Stimulated activated CD4-positive, alpha-beta T cell treated with anti-CD3 and anti-CD28 coated beads, Interleukin-4, amount 100 ng/mL, for 1 hour (primary cell): ENCODE measurements around the gene FHIT.

Source experiments
- DNase-seq: peaks from one replicate; pipeline ENCODE4 v3.0.0-alpha.2; 2020

The FHIT gene

DNA sequence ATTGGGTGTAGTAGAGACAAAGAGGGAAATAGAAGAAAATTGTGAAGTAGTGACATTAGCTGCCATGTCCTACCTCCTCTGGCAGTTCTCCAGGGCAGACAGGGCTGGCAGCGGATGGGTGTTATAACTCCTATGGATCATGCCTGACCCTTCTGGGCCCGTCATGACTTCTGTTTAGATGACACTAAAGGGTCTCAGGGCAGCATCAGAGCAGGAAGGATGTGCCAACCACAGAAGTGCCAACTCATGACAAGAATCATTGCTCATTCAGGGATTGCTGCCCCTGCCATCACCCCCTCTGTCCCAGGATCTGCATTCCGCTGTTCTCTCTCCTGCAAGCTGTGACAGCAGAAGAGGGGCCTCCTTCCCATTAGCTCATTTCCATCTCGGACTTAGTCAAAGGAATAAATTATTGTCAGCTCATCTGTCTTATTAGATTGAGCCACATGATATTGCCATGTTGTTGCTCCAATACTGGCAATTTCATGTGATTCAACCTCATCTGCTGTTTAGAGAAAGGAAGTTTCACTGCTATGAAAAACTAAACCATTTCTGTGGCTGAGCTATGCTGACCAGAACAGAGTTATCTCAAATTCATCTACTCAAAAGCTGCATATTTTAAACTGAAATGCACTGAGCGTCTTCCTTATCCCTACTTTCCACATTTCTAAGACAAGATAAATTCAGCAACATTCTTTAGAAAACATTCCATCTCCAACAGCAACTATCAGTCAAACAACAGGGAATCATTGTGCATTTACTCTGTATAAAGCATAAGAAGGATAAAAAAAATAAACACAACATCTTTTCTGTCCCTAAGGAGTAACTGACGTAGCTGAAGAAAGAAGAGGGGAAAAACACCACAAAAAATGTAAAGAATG is 271.6 kb downstream of the FHIT start:
- DNase-seq, result no peak

DNA sequence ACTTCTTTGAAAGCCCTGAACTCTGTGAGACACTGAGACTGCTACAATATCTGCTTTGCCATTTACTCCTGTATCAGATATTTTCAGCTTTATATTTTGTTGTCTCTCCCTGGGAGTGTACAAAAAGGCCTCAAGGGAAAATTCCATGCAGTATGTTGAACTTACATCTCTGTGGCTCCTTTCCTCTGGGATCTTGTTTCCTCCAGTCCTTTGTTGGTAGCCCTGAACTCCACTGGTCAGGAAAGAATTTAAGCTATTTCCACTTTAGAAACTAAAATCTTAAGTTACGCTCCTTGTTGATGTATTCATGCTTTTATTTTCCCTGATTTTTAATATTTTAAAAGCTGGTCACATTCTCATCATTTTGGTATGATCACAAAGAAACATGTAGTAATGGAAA is 277.9 kb downstream of the FHIT start:
- DNase-seq, result no peak

DNA sequence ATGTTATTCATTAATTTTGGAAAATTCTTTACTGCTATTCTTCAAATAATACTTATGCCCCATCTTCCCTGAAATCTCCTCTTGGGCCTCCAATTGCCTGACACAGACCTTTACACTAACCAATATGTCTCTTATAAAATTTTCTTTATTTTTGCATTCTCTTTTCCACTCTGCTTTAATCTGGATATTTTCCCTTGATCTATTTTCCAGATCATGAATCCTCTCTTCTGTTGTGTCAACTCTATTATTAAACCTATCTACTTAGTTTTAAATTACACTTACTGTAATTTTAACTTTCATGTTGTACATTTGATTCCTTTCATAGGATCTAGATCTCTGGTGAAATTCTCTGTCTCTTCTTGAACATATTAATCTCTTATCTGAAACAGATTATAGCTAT is 278.7 kb downstream of the FHIT start:
- DNase-seq, result no peak

DNA sequence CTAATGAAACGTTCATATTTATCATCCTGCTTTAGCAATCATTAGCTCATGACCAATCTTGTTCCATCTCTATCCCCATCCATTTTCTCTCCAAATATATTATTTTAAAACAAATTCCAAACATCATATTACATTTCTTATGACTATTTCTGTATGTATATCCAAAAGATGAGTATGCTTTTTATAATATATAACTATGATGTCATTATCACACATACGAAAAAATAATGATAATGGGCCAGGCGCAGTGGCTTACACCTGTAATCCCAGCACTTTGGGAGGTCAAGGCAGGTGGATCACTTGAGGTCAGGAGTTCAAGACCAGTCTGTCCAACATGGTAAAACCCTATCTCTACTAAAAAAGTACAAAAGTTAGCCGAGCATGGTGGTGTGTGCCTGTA is 280.4 kb downstream of the FHIT start:
- DNase-seq, result no peak

DNA sequence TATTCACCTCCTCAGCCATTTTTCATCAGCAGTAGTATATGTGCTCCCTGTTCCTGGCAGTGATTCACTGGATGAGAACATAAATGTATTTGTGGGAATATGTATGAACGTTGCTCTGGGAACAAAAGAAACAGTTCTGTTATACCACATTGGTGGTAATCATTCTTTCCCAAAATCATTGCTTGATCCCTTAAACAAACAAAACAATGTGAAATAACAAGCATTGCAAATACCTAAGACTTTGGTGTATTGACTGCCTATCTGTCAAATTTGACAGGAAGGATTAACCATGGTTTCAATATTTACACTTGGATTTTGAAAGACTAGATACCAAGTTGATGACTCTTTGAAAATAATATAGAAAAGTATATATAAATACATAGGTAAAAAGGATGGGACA is 284.1 kb downstream of the FHIT start:
- no peak for DNase-seq

DNA sequence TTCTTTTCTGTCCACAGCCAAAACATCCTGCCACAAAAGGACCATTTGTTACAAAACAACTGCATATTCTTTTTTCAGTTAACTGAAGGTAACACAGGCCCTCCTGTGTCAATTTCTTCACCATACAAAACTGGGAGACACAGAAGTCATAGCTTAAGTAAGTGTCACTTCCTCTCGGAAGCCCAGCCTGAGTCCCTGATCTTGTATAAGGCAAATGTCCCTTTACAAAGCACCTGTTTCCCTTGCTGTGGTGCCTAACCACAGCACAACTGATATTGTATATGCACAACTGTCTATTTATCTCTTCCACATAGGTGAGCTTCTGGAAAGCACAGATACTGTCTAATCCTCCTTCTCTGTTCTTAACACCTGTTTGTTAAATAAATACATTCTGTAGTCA is 293.7 kb downstream of the FHIT start:
- DNase-seq, result no peak

DNA sequence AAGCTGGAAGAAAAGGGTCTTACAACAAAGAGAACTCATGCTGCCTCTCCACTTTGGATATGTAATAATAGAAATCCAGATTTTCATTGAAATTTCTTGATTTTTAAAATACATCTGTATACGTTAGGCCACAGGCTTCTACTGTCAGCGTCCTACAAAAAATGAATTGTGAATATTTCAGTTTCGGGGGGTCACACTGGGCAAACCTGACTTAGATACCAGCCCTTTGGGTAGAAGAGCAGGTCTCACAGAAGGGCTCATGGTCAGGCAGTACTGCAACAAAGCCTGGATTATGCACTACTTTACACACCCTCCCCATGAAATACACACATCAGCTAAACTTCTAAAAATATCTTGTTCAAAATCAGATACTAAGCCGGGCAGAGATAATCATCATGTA is 294.5 kb downstream of the FHIT start:
- DNase-seq, result no peak

DNA sequence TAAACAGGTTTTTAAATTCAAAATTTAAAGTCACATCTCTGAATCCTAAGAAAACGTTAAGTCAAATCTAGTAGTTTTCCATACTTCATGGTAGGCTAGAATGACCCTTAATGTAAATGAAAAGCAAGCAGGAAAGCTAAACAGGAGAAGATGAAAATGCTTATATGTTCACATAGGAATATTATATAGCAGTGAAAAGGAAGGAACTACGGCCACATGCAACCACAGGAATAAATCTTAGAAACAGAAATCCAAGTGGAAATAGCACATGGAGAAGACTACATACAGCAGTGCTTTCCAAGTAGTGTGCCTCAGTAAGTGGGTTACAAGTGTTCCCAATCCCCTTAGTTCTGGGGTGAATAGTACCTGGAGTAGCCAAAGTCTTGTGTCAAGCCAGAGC is 296.2 kb downstream of the FHIT start:
- no peak for DNase-seq

DNA sequence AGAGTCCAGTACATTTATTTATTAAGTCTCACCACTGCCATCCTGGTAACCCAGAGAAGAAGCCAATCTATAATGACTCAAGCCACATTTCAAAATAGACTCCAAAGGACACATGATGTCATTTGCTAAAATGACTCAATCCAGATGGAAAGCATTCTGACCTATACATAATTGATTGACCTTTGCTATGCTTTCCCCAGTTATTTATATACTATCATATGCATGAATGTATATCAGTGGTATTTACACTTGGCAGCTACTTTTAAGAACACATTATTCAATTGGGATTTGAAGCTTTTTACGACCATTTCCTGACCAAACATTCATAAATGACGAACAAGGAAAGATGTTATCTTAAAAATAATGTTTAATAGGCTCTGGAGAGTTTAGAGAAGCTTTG is 297.2 kb downstream of the FHIT start:
- no peak for DNase-seq

DNA sequence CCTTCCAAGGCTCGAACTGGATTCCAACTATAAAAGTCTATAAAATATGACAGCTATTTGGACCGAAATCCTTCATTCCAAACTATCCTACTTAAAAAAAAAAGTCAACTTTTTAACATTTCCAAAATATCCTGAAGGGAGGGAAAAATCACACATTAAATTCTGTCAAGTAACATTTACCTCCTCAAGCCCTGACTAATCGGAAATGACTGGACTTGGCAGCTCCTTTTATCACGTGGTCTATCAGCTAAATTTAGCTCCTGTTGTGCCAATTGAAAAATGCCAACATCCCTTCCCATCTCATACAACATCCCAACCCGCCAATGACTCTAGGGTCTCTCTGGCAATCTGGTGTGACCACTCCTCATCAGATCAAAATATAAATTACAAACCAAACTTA is 297.9 kb downstream of the FHIT start:
- no peak for DNase-seq

DNA sequence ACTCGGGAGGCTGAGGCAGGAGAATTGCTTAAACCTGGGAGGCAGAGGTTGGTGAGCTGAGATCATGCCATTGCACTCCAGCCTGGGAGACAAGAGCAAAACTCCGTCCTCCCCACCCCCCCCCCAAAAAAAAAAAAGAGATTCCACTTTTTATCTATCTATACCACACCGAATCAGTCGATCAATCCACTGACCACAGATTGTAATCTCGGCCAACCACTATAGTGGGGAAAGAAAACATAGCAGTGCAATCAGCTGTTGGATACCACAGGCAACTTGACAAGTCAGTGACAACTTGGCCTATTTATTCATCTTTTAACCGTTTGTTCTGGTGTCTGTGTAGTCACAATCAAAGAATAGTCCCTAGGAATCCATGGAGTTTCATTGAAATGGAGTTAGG is 299.2 kb downstream of the FHIT start:
- DNase-seq, result no peak

DNA sequence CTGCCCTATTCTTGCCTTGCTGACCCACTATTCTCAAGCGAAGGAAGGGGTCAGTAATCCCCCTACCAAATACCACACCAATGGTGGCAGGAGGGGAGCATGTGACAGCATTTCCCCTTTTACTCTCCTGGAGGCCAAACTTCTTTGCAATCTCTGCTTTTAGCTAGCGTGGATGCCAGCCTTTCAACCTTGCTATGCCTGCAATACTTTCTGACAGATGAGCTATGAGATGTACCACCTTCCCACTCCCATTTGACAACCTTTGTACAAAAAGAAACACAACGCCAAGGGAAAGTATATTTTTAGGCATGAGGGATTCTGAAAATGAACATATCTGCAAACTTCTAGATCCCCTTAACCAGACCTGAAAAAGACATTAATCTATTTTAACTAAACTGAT is 302.1 kb downstream of the FHIT start:
- DNase-seq, result no peak

DNA sequence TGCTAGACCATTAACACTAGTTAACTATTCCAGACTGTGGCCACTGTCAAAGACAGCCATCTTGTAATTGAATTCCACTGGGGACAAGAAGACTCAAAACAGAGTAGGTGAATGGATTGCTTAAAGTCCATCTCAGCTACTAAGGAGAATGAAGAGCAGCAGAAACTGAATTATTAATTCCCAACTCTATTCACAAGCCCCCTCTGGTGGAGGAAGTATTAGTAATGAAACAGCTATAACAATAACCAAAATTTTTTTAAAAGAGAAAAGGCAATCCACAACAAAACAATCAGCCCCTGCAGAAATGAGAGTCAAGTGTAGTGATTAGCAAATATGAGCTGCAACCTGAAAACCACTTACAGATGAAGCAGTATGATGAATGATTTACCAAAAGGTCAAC is 302.8 kb downstream of the FHIT start:
- DNase-seq, result no peak

DNA sequence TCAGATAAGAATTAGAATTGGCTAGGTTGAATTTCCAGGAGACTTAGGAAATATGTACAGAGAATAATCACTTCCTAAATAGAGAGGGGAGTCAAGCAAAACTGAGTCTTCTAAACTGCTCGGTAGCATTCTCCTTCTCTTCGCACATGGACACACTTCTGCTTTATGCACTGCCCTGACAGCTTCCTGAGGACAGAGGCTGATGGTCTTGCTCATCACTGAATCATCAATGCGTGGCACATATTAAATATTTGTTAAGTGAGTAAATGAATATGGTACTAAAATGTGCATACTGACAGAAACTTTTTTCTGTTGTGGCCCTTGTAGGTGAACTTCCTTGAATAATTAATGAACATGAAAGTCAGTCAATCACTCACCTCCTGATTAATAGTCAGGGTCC is 315.5 kb downstream of the FHIT start:
- DNase-seq, result no peak

DNA sequence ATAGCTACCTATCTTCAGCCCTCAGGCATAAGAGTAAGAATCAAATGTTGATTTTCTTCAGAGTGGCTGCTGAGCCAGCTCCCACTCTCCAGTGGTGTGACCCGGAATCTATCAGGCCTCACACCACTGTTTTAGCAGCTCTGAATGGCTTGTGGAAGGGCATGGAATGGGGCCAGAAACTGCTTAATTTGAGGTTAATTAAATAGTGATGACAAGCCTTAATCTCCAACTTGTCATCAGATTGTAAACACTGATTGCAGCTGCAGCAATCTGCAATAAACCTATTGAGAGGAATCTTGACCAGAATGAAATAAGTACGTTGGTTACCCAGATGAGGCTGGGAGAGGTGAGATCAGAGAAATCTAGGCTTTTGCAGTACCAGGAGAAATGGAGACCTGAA is 317.4 kb downstream of the FHIT start:
- DNase-seq, result no peak

DNA sequence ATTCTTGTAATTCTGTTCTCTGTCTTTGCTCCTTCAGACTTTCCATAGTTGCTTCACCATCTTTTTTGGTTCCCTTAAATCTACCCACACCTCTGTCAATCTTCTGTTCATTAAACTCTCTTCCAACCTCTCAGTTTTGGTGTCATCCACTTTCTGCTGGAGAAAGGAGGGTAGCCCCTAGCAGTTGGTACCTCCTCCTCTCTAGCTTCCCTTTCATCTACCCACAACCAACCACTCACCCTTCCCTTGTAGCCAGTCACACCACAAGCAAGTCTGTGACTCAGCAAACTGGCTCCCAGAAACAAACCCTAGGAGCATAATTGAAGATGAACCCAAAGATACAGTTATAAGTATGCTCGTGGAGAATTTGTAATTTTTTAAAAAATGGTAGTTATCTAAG is 318.6 kb downstream of the FHIT start:
- no peak for DNase-seq

DNA sequence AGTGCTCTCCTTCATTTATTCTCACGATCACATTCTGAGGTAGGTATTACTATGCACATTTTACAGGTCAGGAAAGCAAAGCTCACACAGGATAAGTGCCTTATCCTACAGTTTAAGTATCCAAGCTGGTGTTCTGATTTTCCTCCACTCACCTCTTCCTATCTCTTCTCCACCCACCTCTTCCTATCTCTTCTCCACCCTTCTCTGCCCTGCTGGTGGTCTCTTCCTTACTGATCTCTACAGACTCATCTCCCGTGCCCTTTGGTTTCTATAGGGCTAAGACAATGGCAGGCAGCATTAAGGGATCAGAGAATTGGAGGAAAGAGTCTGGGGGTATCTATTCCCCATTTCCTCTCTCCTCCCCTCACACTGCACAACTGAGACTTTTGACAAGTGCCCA is 319.1 kb downstream of the FHIT start:
- no peak for DNase-seq

DNA sequence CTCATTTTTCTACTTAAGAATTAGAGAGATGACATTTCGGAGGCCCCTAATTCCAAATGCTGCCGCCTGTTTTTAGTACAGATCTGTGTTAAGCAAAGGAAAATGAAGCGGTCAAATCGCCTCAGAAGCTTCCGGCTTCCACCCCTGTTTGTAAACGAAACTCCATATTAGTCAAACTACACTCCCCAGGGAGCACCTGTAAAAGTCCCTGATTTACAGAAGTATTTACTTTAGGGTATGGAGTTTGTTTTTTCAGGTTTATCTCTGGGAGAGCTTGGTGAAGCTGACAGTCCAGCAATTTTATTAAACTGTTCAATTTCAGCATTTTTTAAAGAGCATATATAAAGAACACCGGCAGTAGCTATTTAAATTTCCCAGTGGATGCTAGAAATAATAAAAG is 319.8 kb downstream of the FHIT start:
- no peak for DNase-seq

DNA sequence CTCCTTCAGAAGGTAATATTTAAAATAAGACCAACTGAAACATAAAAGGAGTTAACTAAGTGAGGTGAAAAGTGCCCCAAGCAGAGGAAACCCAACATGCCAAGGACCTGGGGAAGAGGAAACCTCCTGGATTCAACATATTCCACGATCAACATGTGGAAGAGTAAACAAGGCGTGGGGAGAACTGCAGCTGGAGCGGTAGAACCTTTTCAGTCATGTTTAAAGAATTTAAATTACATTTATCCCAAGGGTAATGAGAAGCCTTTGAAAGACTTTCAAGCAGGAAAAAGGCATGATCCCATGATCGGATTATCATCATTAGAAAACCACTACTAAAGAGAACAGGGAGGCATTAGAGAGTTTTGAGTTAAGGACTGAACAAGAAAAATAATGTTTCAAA is 330.7 kb downstream of the FHIT start:
- no peak for DNase-seq

DNA sequence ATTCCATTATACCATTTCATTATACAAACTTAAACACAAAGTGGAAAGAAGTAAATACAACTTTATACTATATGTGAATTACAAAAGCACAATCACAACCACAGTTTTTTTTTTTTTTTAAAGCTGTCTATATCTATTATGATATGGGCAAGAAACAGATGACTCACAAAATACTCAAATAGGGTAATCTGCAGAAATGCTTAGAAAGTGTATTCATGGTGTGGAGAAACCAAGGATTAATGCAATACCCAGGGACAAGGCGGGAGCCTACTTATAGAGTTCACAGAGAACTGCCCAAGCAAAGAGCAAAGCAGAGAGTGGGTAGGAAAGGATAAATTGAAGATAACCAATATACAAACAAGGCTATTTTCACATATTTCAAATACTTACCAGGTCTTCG is 332.0 kb downstream of the FHIT start:
- DNase-seq, result no peak

DNA sequence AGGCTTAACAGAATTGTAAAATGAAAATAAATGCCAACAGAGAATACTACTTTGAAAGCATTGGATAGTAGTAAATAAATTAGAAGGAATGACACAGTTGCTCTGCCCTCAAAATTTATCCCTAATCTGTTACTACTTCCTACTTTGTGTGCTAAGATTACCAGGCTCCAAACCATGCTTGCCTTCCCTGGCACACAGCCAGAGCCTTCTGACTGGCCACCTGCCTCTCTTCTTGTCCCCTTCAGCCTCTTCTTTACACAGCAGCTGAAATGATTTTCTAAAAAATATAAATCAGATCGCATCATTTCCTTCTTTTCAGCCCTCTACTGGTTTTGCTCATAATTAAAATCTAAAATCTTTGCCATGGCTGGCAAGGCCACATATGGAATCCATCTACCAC is 334.1 kb downstream of the FHIT start:
- DNase-seq, result no peak

DNA sequence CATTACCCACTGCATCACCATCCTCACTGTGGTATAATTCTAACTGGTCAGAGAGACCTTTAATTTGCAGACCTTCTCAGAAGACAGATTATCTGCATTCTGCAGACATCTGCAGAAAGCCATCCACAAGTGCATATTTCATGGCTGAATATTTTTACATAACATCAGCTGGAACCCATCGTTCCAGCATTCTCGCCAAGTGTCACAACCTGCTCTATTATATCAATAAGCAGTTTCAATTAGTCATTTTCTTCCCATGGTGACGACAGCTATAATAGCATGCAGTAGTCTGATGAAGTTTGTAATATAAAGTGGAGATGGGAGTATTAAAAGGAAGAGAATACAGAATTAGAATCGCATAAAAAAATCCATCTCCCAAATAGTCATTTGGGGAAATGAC is 334.7 kb downstream of the FHIT start:
- DNase-seq, result no peak

DNA sequence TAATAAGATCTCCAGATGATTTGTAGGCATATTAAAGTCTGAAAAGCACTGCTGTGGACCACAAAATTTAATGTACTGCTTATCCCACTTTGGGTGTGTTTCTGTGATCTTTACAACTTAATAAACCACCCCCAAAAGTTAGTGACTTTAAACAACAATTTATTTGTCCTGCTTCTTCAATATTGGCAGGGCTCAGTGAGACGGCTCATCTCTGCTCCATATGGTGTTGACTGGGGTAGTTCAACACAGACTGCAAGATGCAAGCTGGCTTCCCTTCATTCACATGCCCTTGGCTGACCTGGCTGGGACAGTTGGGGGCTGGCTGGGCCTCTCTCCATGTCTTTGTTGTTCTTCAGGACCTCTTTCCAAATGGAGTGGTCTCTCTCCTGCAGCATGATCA is 337.8 kb downstream of the FHIT start:
- DNase-seq, result no peak

DNA sequence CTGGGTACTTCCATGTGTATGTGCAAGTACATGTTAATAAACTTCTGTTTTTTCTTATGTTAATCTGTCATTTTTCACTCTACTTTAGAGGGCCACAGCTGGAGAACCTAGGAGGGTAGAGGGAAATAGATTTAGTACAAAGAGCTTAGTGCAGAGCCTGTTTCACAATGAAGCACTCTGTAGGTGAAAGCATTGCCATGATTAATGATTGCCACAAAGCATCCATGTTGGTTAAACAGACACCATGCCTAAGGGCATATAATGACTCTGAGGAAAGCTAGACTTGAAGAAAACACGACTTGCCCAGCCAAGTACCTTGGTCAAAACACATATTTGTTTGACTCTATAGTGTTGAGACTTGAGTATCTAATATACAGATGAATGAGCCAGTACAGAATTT is 338.4 kb downstream of the FHIT start:
- no peak for DNase-seq

DNA sequence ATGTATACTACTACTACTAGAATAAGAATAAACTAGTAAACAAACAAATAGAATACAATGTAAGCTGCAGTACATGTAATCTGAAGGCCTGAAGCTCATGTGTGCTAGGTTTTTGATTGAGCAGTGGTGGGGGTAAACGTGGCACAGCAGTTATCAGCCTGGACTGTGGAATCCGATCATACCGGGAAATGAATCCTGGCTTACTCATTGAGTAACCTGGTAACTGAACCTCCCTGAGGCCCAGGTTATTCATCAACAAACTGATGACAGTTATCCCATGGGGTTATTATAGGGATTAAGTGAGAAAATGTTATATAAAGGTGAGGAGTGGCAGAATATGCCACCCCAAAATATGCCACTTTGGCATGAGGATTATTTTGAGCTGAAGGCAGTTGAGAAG is 339.1 kb downstream of the FHIT start:
- no peak for DNase-seq

DNA sequence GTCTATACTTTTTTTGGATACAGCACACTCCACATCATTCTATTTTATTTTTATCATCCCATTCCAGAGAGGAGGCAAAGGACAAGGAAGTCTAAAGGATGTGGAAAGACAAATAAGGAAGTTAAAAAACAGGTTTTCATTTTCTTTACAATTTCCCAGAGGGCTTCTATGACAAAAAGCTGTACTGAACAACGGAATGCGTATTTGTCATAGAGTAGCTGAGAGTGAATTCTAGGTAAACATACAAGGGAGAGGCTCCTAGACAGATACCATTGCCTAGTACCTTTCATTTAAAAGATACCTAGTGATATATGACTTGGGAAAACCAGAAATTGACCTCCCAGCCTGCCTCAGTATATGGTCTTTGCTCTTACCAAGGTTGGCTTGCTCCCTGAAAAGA is 341.7 kb downstream of the FHIT start:
- no peak for DNase-seq
